Measurements from ENCODE around the gene TGFBR3. TPM values are rescaled to one million over a fixed set of nuclear protein-coding genes. Genes with fewer than 3 reads are reported as not detected.

Gene TGFBR3
- total RNA-seq, 2 experiments from 2014 or later: 4.5 to 4.9 TPM

- H3K4me1 Mint-ChIP-seq (ENCODE audit: low read depth): peaks cover 8% of the 10 kb centered on the region
- H3K4me3 Mint-ChIP-seq: no peak overlapping the region
- intact Hi-C loops (cut with micrococcal nuclease): loop anchor here (10.0 kb wide), 1 partner anchor 1066 kb away; no protein-coding TSS in a partner anchor
- no peak overlapping the region for H3K27ac Mint-ChIP-seq
- H3K27me3 Mint-ChIP-seq: peaks cover 3% of the 10 kb centered on the region
- POLR2A ChIA-PET: no interaction called here
- no peak for DNase-seq
- no peaks in the 10 kb centered on the region for H3K9me3 Mint-ChIP-seq
- H3K36me3 Mint-ChIP-seq: no peaks in the 10 kb centered on the region
- CTCF ChIA-PET: no interaction called here
These were observed 14.6 kb upstream of the TGFBR3 start for GRCh38 chr1:91900562-91900961.

GRCh38 chr1:91897016-91897415 is 11.1 kb upstream of the TGFBR3 start:
- Mint-ChIP-seq H3K27me3 (peaks cover 1% of the 10 kb centered on the region), H3K4me1 (ENCODE audit: low read depth) (peaks cover 14% of the 10 kb centered on the region), H3K4me3 (no peak overlapping the region), H3K36me3 (no peaks in the 10 kb centered on the region), H3K9me3 (no peaks in the 10 kb centered on the region), H3K27ac (no peak overlapping the region)
- no peak for DNase-seq
- CTCF ChIA-PET: no interaction called here
- intact Hi-C loops (cut with micrococcal nuclease): no loop called here
- POLR2A ChIA-PET: no interaction called here

- Mint-ChIP-seq H3K27me3 (no peaks in the 10 kb centered on the region), H3K4me3 (no peak overlapping the region), H3K27ac (no peak overlapping the region), H3K9me3 (no peaks in the 10 kb centered on the region), H3K4me1 (ENCODE audit: low read depth) (peaks cover 21% of the 10 kb centered on the region), H3K36me3 (no peaks in the 10 kb centered on the region)
- ChIA-PET POLR2A (no interaction called here), CTCF (interaction anchor here (1.0 to 1.5 kb wide), 2 partner anchors 9 to 12 kb away, joined by 3 to 5 read pairs; no protein-coding TSS in a partner anchor)
- no peak for DNase-seq
- intact Hi-C loops (cut with micrococcal nuclease): no loop called here
These were observed 10.0 kb upstream of the TGFBR3 start for GRCh38 chr1:91895832-91896556.

GRCh38 chr1:91894036-91894761 is 8.2 kb upstream of the TGFBR3 start:
- intact Hi-C loops (cut with micrococcal nuclease): no loop called here
- H3K36me3 Mint-ChIP-seq: no peaks in the 10 kb centered on the region
- CTCF ChIA-PET: interaction anchor here (1.2 kb wide), 1 partner anchor 612 kb away, joined by 3 read pairs; no protein-coding TSS in a partner anchor

GRCh38 chr1:91891969-91892368 is 6.0 kb upstream of the TGFBR3 start:
- H3K4me3 Mint-ChIP-seq: no peak overlapping the region
- no peaks in the 10 kb centered on the region for H3K36me3 Mint-ChIP-seq
- peaks cover 36% of the 10 kb centered on the region for H3K4me1 Mint-ChIP-seq (ENCODE audit: low read depth)
- H3K27ac Mint-ChIP-seq: no peak overlapping the region
- intact Hi-C loops (cut with micrococcal nuclease): no loop called here
- no peaks in the 10 kb centered on the region for H3K9me3 Mint-ChIP-seq
- no peak for DNase-seq
- ChIA-PET CTCF (no interaction called here), POLR2A (no interaction called here)
- H3K27me3 Mint-ChIP-seq: peaks cover 3% of the 10 kb centered on the region

More at GRCh38 chr1:91894036-91894761, 8.2 kb upstream of the TGFBR3 start:
- Mint-ChIP-seq H3K27me3 (no peaks in the 10 kb centered on the region), H3K9me3 (no peaks in the 10 kb centered on the region), H3K4me3 (no peak overlapping the region), H3K4me1 (ENCODE audit: low read depth) (peaks cover 34% of the 10 kb centered on the region), H3K27ac (no peak overlapping the region)
- no peak for DNase-seq
- POLR2A ChIA-PET: no interaction called here

- ChIA-PET CTCF (interaction anchor here (0.7 kb wide), 1 partner anchor 513 kb away, joined by 3 read pairs; no protein-coding TSS in a partner anchor), POLR2A (no interaction called here)
- H3K27me3 Mint-ChIP-seq: peaks cover 6% of the 10 kb centered on the region
- no peak for DNase-seq
- H3K36me3 Mint-ChIP-seq: no peaks in the 10 kb centered on the region
- intact Hi-C loops (cut with micrococcal nuclease): no loop called here
- H3K4me1 Mint-ChIP-seq (ENCODE audit: low read depth): peaks cover 40% of the 10 kb centered on the region
- no peaks in the 10 kb centered on the region for H3K9me3 Mint-ChIP-seq
- no peak overlapping the region for H3K4me3 Mint-ChIP-seq
- no peak overlapping the region for H3K27ac Mint-ChIP-seq
These were observed 5.5 kb upstream of the TGFBR3 start for GRCh38 chr1:91891454-91891853.

GRCh38 chr1:91889717-91890459 is 3.9 kb upstream of the TGFBR3 start:
- Mint-ChIP-seq H3K36me3 (no peaks in the 10 kb centered on the region), H3K4me3 (no peak overlapping the region), H3K27me3 (peaks cover 6% of the 10 kb centered on the region), H3K4me1 (ENCODE audit: low read depth) (peaks cover 33% of the 10 kb centered on the region), H3K9me3 (no peaks in the 10 kb centered on the region), H3K27ac (no peak overlapping the region)
- intact Hi-C loops (cut with micrococcal nuclease): no loop called here
- ChIA-PET POLR2A (no interaction called here), CTCF (interaction anchor here (0.6 to 1.7 kb wide), 3 partner anchors 10 to 1414 kb away, joined by 3 to 5 read pairs (median 4); no protein-coding TSS in a partner anchor)
- no peak for DNase-seq

GRCh38 chr1:91885213-91885715 is 687 bp downstream of the TGFBR3 start:
- Mint-ChIP-seq H3K9me3 (no peaks in the 10 kb centered on the region), H3K4me3 (peak overlapping the region; percentile 92), H3K36me3 (no peaks in the 10 kb centered on the region), H3K27ac (peak overlapping the region; percentile 69), H3K4me1 (ENCODE audit: low read depth) (peaks cover 39% of the 10 kb centered on the region), H3K27me3 (peaks cover 6% of the 10 kb centered on the region)
- intact Hi-C loops (cut with micrococcal nuclease): loop anchor here (2.0 kb wide), 1 partner anchor 384 kb away; the partner anchor contains the start of gene CDC7
- ChIA-PET POLR2A (interaction anchor here (1.3 kb wide), 1 partner anchor 172 kb away, joined by 3 read pairs; no protein-coding TSS in a partner anchor), CTCF (interaction anchor here (1.0 to 2.8 kb wide), 10 partner anchors 10 to 372 kb away, joined by 3 to 20 read pairs (median 4); no protein-coding TSS in a partner anchor)
- DNase-seq: peak; percentile 41

- POLR2A ChIA-PET: interaction anchor here (0.6 to 0.8 kb wide), 3 partner anchors 79 to 366 kb away, joined by 3 to 4 read pairs (median 3); no protein-coding TSS in a partner anchor
- peaks cover 6% of the 10 kb centered on the region for H3K27me3 Mint-ChIP-seq
- CTCF ChIA-PET: interaction anchor here (0.7 to 2.8 kb wide), 12 partner anchors 9 to 428 kb away, joined by 3 to 20 read pairs (median 4); no protein-coding TSS in a partner anchor
- H3K9me3 Mint-ChIP-seq: no peaks in the 10 kb centered on the region
- H3K4me3 Mint-ChIP-seq: peak overlapping the region; percentile 92
- peaks cover 35% of the 10 kb centered on the region for H3K4me1 Mint-ChIP-seq (ENCODE audit: low read depth)
- peak overlapping the region; percentile 69 for H3K27ac Mint-ChIP-seq
- no peaks in the 10 kb centered on the region for H3K36me3 Mint-ChIP-seq
- peak; percentile 64 for DNase-seq
- intact Hi-C loops (cut with micrococcal nuclease): loop anchor here (2.0 kb wide), 1 partner anchor 384 kb away; the partner anchor contains the start of gene CDC7
These were observed 1.3 kb downstream of the TGFBR3 start for GRCh38 chr1:91884459-91885212.

GRCh38 chr1:91883470-91883869 is 2.5 kb downstream of the TGFBR3 start:
- DNase-seq: no peak
- Mint-ChIP-seq H3K4me1 (ENCODE audit: low read depth) (peaks cover 36% of the 10 kb centered on the region), H3K9me3 (no peaks in the 10 kb centered on the region), H3K36me3 (no peaks in the 10 kb centered on the region), H3K27ac (no peak overlapping the region), H3K27me3 (peaks cover 6% of the 10 kb centered on the region), H3K4me3 (peak overlapping the region; percentile 61)
- ChIA-PET CTCF (interaction anchor here (0.7 to 2.2 kb wide), 14 partner anchors 12 to 376 kb away, joined by 3 to 20 read pairs (median 4); no protein-coding TSS in a partner anchor), POLR2A (no interaction called here)
- intact Hi-C loops (cut with micrococcal nuclease): no loop called here

- no peak for DNase-seq
- intact Hi-C loops (cut with micrococcal nuclease): no loop called here
- H3K9me3 Mint-ChIP-seq: no peaks in the 10 kb centered on the region
- CTCF ChIA-PET: no interaction called here
- H3K4me1 Mint-ChIP-seq (ENCODE audit: low read depth): peaks cover 54% of the 10 kb centered on the region
- H3K27ac Mint-ChIP-seq: no peak overlapping the region
- POLR2A ChIA-PET: no interaction called here
- H3K4me3 Mint-ChIP-seq: no peak overlapping the region
- no peaks in the 10 kb centered on the region for H3K27me3 Mint-ChIP-seq
- no peaks in the 10 kb centered on the region for H3K36me3 Mint-ChIP-seq
These were observed 4.7 kb downstream of the TGFBR3 start for GRCh38 chr1:91881280-91881679.

Measured in activated CD4-positive, alpha-beta memory T cell treated with anti-CD3 and anti-CD28 coated beads for 36 hours (primary cell).